RWPE2 (cell line): ENCODE data around the gene AK8.

ENCODE experiments used
- ATAC-seq: fragments of 200-7000 bp; cut with Tn5 transposase; 3 replicates; pipeline ENCODE4 v1.9.1; 2021; ENCODE audit warnings: low read depth
- DNase-seq: peaks from one replicate; pipeline ENCODE4 v3.0.0-alpha.2; 2020; ENCODE audit warnings: low spot score
- H3K27ac ChIP-seq: fragments of 450-650 bp; 2 replicates; pipeline ENCODE4 v1.5.1; 2017; ENCODE audit warnings: mild to moderate bottlenecking; ENCODE audit not compliant: poor library complexity, severe bottlenecking
- H3K27me3 ChIP-seq: fragments of 250-450 bp; sonication (Bioruptor Pico); 2 replicates; pipeline ENCODE4 v1.5.1; 2021; ENCODE audit warnings: mild to moderate bottlenecking, moderate library complexity; ENCODE audit not compliant: insufficient read depth, poor library complexity, severe bottlenecking
- H3K36me3 ChIP-seq: fragments of 250-450 bp; sonication (Bioruptor Pico); 2 replicates; pipeline ENCODE4 v1.5.1; 2020; ENCODE audit warnings: low read depth, mild to moderate bottlenecking, moderate library complexity
- H3K4me1 ChIP-seq: fragments of 250-450 bp; sonication (Bioruptor Pico); 2 replicates; pipeline ENCODE4 v1.5.1; 2021; ENCODE audit warnings: mild to moderate bottlenecking, moderate library complexity; ENCODE audit not compliant: insufficient read depth, poor library complexity, severe bottlenecking
- H3K4me3 ChIP-seq: fragments of 250-450 bp; sonication (Bioruptor Pico); 2 replicates; pipeline ENCODE4 v1.5.1; 2021; ENCODE audit warnings: mild to moderate bottlenecking, moderate library complexity; ENCODE audit not compliant: severe bottlenecking
- H3K9me3 ChIP-seq: fragments of 250-450 bp; sonication (Bioruptor Pico); 2 replicates; pipeline ENCODE4 v1.5.1; 2021; ENCODE audit warnings: mild to moderate bottlenecking, moderate library complexity; ENCODE audit not compliant: severe bottlenecking
- TF ChIP-seq, protein P1 (sequence below): fragments of 450-650 bp; IDR thresholded peaks from one replicate; pipeline ENCODE4 v1.5.1; 2017; ENCODE audit warnings: mild to moderate bottlenecking, moderate library complexity; ENCODE audit not compliant: poor library complexity, severe bottlenecking

AK8 gene

DNA sequence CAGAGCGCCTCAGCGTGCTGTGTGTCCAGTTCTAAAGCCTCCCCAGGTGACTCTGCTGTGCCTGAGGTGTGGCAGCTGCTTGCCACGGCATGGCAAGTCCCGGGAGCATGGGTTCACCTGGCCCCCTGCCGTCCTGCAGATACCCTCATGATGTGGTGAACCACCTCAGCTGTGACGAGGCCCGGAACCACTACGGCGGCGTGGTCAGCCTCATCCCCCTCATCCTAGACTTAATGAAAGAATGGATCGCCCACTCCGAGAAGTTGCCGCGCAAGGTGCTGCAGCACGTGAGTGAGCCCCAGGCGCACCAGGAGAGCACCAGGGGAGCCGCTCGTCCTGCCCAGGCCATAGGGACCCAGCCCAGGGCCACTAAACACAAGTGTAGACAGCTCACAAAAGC, 10.1 kb upstream of the AK8 start:
- H3K27me3 ChIP-seq: no peaks in the 10 kb centered on the region
- H3K4me3 ChIP-seq: no peak overlapping the region
- H3K4me1 ChIP-seq: no peaks in the 10 kb centered on the region
- H3K27ac ChIP-seq: no peak overlapping the region
- DNase-seq: no peak
- H3K9me3 ChIP-seq: no peaks in the 10 kb centered on the region
- H3K36me3 ChIP-seq: no peaks in the 10 kb centered on the region
- no peak for ATAC-seq
- TF ChIP-seq, protein P1, sequence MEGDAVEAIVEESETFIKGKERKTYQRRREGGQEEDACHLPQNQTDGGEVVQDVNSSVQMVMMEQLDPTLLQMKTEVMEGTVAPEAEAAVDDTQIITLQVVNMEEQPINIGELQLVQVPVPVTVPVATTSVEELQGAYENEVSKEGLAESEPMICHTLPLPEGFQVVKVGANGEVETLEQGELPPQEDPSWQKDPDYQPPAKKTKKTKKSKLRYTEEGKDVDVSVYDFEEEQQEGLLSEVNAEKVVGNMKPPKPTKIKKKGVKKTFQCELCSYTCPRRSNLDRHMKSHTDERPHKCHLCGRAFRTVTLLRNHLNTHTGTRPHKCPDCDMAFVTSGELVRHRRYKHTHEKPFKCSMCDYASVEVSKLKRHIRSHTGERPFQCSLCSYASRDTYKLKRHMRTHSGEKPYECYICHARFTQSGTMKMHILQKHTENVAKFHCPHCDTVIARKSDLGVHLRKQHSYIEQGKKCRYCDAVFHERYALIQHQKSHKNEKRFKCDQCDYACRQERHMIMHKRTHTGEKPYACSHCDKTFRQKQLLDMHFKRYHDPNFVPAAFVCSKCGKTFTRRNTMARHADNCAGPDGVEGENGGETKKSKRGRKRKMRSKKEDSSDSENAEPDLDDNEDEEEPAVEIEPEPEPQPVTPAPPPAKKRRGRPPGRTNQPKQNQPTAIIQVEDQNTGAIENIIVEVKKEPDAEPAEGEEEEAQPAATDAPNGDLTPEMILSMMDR: no peak

DNA sequence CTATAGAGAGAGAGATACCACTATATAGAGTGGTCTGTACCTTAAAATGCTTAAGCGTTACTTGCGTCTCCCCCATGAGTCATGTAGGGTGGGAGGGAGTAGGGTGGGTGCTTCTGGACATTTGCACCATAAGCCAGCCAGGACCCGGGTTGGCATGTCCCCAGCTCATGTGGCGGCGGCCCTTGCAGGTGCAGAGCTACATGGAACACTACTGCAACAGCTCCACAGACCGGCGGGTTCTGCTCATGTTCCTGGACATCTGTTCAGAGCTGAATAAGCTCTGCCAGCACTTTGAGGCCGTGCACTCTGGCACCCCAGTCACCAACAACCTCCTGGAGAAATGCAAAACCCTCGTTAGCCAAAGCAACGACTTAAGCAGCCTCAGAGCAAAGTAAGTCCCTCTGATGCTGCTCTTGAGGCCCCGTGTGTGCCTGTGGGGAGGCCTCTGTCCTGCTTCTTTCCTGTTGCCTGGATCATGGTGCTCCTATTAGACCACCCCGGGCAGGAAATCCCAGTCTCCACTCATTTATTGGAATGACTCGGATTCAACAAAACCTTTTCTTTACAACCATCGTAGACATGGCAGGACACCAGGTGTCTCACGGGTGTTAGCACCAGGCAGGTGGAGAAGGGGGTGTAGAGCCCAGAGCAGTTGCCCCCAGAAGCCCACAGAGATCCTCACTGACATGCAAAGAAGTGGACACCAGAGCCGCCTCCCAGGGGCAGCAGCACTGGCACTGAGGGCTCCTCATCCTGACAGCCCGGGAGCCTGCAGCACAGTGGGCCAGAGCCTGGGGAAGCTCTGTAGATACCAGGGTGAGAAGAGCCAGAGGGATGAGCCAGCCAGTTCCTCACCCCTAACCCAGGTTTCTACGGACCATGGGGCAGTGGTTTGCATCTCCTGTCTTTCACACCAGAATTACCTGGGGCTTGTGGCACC, 9.4 kb upstream of the AK8 start:
- no peak for DNase-seq
- no peaks in the 10 kb centered on the region for H3K27me3 ChIP-seq
- no peaks in the 10 kb centered on the region for H3K36me3 ChIP-seq
- no peak for ATAC-seq
- no peaks in the 10 kb centered on the region for H3K9me3 ChIP-seq
- no peak overlapping the region for H3K4me3 ChIP-seq
- TF ChIP-seq, protein P1: no peak
- H3K27ac ChIP-seq: no peak overlapping the region
- H3K4me1 ChIP-seq: no peaks in the 10 kb centered on the region

DNA sequence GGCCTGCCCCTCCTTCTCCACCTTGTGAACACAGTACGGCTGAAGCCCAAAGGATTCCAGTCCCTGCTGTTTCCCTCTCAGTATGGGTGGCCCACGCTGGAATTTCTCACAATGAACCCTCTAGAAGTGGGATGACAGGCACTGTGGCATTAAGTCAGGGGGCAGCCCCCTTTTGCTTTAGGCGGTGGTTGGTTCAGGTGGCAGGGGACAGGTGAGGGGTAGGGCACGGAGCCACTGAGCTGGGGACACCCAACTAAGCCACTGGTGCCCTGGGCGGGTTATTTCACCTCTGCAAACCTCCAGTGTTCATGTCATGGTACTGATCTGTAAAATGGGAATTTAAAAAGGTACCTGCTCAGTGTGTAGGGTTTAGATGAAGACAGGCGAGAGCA, 8.2 kb upstream of the AK8 start:
- H3K4me3 ChIP-seq: no peak overlapping the region
- no peak overlapping the region for H3K27ac ChIP-seq
- no peaks in the 10 kb centered on the region for H3K4me1 ChIP-seq
- no peaks in the 10 kb centered on the region for H3K36me3 ChIP-seq
- H3K27me3 ChIP-seq: no peaks in the 10 kb centered on the region
- no peak for DNase-seq
- no peaks in the 10 kb centered on the region for H3K9me3 ChIP-seq
- TF ChIP-seq, protein P1: no peak
- no peak for ATAC-seq

DNA sequence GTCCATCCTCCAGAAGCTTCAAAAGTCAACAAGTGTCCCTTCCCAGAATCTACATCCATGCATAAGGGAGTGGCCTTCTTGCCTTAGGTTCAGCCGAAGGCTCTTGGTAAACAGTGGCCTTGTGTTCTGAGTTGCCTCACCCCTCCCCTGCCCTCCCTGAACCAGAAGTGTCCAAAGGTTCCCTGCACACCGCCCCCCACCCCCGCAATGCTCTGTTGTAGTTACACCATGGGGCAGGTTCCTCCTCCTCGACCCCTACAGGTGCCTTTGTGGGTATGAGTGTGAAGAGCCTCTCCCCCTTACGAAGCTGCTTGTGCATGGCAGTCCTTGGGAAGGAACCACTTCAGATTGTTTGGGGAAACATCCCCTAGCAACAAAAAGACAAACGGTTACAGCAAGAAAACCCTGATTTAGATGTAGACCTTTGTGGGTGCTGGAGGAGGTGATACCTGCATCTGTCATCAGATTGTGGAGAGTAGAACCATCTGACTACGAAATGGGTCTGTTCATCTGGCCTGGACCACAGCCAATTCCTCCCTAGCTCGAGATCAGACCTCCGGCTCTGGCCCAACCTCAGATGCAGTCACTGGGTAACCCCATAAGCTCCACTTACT, 7.7 kb upstream of the AK8 start:
- Histone ChIP-seq H3K36me3 (no peaks in the 10 kb centered on the region), H3K4me1 (no peaks in the 10 kb centered on the region), H3K27ac (no peak overlapping the region), H3K27me3 (no peaks in the 10 kb centered on the region), H3K4me3 (no peak overlapping the region), H3K9me3 (no peaks in the 10 kb centered on the region)
- TF ChIP-seq, protein P1: no peak
- DNase-seq (no peak), ATAC-seq (no peak)
